GM12891 (cell line): Measurements from ENCODE around the gene CDH3.

ENCODE experiments used
- POLR2A ChIP-seq: IDR thresholded peaks from 2 replicates; pipeline ENCODE4 v1.6.1; 2011; ENCODE audit warnings: low read depth, low read length, control low read depth
- POLR2AphosphoS5 ChIP-seq: IDR thresholded peaks from 2 replicates; pipeline ENCODE4 v1.6.1; 2011; ENCODE audit warnings: low read depth, low read length, control low read depth
- POU2F2 ChIP-seq: IDR thresholded peaks from 2 replicates; pipeline ENCODE4 v1.6.1; 2011; ENCODE audit warnings: low read depth, mild to moderate bottlenecking, control low read depth, low read length, moderate library complexity
- SPI1 ChIP-seq: IDR thresholded peaks from 2 replicates; pipeline ENCODE4 v1.6.1; 2011; ENCODE audit warnings: low read depth, low read length, control low read depth
- TAF1 ChIP-seq: IDR thresholded peaks from 2 replicates; pipeline ENCODE4 v1.6.1; 2011; ENCODE audit warnings: low read depth, low read length, control low read depth

- TF ChIP-seq POLR2A = no peak
- no peak for TF ChIP-seq POLR2AphosphoS5
- TF ChIP-seq SPI1 = no peak
- TF ChIP-seq TAF1 = no peak
- no peak for TF ChIP-seq POU2F2
Measured at GRCh38 chr16:68724797-68725196, 79.7 kb downstream of the CDH3 start.
